GM18868 (cell line): Measurements from ENCODE around the gene SPTLC2.

Source experiments
- ATAC-seq: cut with Tn5 transposase; IDR thresholded peaks from one replicate; pipeline ENCODE4 v1.9.1; 2021; ENCODE audit warnings: mild to moderate bottlenecking, moderate library complexity; ENCODE audit not compliant: unreplicated experiment

Gene SPTLC2

DNA sequence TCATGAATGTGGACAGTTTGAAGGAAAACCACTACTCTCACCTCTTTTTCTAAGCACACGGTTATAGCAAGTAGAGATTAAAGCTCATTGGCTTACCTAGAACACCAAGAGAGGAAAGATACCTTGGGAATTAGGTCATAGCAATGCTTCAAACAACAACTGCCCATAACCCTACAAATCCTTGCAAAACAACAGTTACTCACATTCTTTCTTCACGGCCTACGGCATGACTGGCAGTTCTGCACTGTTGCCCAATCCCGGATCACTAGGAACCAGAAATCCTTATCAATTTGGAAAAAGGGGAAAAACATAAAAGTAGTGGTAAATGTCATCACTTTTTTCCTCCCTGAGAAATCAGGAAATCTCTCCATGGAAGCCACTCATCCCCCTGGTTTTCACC lies 108.2 kb downstream of the SPTLC2 start:
- ATAC-seq: no peak

DNA sequence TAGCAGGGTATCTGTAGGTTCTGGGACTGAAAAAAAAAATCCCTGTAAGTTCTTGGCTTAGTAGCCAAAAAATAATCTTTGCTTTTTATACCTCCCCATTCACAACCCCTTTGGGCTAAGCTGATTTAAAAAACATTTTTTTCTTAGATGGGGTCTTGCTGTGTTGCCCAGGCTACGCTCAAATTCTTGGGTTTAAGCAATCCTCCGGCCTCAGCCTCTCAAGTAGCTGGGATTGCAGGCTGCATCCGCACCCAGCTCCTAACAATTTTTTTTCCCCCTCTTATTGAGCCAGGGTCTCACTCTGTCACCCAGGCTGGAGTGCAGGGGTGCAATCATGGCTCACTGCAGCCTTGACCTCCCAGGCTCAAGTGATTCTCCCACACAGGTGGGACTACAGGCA lies 108.7 kb downstream of the SPTLC2 start:
- no peak for ATAC-seq

DNA sequence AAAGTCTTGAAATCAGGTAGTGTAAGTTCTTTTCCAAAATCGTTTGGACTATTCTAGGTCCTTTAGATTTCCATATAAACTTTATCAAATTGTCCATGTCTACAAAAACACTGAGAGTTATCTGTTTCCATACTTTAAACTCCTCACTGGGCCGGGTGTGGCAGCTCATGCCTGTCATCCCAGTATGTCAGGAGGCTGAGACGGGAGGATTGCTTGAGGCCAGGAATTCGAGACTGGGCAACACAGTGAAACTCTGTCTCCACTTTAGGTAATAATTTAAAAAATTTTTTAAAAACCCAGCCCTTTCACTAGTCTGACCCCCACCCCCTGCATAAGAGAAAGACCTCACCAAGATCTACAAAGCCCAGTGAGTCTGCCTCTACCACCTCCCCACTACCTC lies 111.4 kb downstream of the SPTLC2 start:
- no peak for ATAC-seq

DNA sequence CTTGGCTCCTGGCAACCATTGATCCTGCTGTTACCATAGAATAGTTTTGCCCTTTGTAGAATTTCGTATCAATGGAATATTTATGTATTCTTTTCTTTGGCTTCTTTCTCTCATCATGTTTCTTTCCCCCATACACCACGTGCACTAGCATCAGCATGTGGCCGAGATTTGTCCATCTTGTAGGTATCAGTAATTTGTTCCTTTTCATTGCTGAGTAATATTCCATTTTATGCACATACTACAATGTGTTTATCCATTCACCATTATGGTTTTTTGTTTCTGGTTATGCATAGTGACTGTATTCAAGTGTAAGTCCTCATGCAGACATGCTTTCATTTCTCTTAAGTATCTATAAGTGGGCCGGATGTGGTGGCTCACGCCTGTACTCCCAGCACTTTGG lies 113.3 kb downstream of the SPTLC2 start:
- ATAC-seq: no peak

DNA sequence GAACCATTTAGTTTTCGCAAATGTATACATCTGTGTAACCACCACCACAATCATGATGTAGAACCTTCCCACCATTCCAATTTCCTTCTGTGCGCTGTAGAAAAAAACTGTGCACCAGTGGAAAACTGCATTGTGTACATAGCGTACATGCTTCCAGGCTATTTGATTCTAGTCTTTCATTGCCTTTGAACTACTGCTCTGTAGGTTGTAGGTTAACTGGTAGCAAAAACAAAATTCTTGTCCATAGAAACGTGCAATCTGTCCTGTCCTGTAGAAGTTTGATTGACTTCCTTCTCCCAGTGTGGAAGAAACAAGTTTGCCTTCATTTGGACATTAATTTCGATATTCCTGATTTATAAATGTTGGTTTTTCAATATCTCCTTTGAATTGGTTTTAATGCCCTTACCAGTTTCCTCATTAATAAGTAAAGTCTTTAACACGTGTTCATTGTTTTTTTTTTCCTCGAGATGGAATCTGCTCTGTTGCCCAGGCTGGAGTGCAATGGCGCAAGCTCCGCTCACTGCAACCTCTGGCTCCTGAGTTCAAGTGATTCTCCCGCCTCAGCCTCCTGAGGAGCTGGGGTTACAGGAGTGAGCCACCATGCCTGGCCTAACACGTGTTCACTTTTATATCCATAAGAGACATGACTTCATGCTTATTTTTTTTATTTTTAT lies 114.2 kb downstream of the SPTLC2 start:
- ATAC-seq: no peak

DNA sequence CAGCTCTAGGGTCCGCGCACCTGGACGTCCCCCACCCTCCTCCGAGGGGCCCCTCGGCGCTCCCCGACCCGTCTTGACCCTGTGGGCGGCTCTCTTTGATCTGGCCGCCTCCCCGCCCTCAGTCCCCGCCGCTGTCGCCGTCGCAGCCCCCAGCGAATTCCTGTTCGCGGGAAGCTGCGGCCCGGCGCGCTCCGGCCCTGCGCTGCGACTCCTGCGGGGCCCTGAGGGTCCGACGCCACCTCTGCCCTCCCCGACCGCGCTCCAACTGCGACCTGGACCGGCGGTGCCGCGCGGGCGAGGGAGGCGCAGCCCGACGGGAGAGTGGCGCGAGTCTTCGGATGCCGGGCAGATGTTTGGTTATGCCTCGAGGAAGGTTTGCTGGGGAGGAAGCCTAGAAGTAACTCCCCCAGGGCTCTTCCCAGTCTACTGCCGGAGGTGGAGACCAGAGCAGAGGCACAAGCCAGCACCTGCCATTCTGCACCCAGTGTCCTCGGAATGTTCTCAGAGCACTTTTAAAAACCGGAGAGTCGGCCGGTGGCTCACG lies 117.4 kb downstream of the SPTLC2 start:
- ATAC-seq: peak; percentile 30

DNA sequence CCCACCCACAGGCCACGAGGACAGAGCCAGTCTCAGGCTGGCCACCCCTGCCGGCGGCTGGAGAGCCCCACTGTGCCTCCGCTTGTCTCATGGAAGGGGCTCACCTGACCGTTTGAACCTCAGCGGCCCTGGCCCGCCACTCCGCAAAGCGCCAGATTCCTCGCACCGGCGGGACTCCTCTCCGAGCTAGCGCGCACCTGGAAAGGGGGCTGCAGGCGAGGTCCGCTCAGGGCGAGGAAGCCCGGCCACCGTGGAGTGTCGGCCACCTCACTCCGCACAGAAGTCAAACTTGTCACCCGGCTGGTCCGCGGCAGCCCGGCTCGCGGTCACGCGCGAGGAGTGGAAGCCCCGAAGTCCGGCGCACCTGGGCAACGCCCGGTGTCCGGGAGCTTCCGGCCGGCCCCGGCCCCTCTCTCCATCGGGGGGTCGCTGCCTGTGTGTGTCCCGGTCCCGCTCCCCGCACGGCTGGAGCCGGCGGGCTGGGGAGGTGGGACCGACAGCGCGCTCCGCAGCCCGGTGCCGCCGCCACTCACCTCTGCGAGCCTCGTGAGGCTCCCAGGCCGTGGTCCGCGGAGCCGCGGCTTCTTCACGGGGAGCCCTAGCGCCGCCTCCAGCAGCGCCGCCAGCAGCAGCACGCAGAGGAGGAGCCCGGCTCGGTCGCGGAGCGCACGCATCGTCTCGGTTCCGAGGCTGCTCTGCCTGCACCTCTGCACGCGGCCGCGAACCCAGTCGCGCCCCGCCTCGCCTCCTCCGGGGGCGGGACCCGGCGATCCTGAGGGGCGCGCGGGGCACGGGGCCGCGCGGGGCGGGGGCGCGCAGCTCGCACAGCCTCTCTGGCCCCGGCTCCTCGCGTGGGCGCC lies 118.1 kb downstream of the SPTLC2 start, which contains the start of gene ISM2:
Gene ISM2 (minus strand): TSS at position 697 of the 860 bp plus-strand sequence. CDS start 23 bp downstream, at position 674.
- ATAC-seq: peak; percentile 71

DNA sequence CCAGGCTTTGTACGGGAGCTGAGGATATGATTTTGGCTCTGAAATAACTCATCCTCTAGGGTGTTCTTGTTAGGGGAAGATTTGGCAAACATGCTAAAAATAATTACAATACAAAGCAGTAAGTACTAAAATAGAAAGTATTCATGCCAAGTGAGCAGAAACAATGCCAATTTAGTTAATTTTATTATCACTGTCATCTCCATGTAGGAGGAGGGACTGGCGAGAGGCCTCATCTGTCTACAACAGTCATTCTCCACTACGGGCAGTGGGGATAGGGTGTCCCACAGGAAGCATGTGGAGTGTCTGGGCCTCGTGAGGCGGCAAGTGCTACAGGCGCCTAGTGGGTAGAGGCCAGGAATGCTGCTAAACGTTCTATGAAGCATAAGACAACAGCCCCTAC lies 121.1 kb downstream of the SPTLC2 start:
- no peak for ATAC-seq

DNA sequence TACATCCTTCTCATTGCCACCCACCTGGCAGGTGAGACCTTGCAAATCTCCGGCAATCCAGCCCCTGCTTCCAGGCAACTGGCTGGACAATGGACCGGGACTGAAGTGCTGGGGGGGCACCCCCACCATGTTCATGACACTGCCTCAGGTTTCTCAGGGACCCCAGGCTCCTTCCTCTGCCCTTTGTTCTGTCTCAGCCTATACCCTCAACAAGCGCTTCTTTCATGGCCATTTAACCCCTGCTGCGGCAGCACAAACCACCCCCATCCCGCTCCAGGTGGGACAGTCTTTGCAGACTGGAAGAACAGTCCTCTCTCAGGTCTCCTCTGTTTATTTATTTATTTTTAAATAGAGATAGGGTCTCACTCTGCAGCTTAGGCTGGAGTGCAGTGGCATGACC lies 125.4 kb downstream of the SPTLC2 start:
- ATAC-seq: no peak

DNA sequence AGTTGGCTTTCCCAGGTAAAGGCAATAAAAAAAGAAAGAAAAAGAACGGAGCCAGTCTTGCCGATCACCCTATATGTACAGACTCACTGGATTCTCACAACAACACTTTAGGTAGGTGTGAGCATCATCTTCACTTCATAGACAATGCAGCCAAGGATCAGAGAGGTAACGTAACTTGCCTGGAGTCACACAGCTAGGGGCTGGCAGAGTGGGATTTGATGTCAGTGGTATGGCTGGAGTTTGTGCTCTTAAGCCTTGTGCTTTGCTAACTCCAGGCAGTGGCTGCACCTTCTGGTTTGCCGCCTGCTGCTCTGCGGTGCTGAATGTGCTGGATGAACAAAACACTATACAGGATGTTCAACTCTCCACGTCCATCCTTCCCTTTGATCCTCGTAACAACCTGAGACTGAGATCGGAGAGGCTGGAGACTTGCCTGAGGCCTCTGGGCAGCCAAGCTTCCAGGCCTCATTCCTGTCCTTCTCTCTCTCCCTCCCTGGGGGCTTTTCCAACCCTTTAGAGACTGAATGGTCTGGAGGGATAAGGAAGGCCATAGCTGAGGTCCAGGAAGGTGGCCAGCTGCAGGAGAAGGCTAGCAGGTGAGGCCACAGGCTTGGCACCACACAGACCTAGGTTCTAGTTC lies 126.0 kb downstream of the SPTLC2 start:
- ATAC-seq: no peak

DNA sequence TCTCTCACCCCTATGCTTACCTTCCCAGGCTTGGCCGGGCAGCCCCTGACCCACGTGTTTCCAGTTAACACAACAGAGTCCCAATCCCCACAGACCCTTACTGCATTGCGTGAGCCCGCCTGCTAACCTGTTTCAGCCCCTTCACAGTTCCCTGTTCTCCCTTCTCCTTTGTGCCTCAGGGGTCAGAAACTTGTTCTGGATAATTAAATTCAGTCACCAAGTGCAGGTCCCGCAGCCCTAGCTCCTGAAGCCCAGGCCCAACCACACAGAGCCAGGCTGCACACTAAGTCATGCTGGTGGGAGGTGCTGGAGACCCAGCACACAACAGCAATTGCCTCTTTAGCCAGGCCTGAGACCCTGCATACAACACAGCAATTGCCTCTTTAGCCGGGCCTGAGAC lies 127.4 kb downstream of the SPTLC2 start:
- ATAC-seq: no peak

DNA sequence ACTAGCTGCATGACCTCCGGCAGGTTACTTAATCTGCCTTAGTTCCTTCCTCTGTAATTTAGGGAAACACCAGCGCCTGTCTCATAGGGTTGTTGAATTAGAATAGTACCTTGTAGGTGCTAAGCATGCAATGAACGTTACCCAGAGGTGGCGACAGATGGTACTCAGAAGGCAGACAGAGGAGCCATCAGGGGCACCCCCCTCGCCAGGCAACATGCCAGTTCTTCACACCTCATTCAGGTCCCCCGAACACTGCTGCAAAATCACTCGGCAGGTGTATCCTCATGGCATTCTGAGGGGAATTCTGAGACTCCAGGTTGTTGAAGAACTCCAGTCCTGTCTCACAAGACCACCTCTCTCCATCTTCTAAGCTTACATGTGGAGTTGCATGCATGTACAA lies 127.9 kb downstream of the SPTLC2 start:
- ATAC-seq: no peak

DNA sequence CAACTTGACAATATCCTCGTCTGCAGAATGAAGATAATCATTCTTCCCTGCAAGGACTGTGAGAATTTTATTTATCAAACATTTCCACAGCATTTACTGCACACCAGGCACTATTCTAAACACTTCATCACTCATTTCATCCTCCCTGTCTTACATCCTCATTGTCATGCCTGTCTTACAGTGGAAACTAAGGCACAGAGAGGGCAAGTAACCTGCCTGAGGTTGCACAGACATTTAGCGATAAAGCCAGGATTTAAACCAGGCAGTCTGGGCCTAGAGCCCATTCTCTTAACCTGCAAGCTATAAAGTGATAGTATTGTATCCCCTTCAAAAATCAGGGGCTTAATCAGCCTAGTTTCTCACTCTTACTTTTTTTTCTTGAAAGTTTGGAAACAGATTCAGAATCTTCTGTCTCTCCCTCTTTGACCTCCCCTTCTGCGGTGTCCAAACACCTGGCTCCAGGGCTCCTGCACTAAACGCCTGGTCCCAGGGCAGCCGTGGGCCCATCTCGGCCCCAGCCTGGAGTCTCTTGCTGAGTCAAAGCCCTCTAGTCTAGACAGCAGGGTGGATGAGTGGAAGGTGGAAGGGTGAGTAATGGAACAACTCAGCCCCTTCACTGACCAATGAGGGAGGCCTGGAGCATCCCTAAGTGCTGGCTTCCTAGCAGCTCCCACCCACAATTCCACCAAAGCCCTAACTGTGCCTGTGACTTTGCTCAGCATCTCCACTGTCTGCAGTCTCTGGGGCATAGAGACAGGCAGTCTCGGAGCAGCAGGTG lies 130.3 kb downstream of the SPTLC2 start:
- no peak for ATAC-seq

DNA sequence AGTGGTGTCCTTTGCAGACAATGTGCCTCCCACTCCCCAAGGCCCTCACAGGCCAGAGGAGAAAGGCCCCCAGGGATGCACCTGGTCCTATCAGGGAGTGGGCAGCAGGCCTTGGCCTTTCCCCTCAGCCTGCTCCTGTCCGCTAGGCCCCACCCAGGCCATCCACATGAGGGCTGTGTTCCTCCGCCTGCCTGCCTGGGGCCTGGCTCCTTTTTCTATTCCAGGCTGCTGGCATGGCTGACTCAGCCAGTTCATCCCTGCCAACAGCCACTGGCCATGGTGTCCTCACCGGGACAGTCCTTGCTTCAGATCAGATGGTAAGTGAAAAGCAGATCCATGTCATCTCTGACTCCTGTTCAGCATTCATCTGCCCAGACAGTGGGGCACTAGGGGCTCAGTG lies 131.2 kb downstream of the SPTLC2 start:
- ATAC-seq: no peak

DNA sequence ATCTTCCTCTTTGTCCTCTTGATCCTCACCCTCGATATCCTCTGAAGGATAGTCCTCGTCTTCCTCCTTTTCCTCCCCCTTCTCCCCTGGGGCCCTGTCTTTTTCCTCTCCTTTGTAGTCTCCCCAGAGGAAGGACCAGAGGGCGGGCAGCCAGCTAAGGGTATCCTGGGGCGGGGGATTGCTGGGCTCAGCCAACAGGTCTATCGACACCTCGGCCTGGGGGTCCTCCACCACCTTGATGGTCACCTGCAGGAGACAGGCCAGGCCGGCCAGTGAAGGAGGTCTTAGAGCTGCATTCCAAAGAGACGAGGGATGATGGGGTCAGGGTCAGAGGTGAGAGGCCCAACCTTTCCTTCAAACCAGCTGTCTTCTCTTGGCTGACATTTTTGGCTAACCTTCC lies 134.0 kb downstream of the SPTLC2 start:
- ATAC-seq: no peak

DNA sequence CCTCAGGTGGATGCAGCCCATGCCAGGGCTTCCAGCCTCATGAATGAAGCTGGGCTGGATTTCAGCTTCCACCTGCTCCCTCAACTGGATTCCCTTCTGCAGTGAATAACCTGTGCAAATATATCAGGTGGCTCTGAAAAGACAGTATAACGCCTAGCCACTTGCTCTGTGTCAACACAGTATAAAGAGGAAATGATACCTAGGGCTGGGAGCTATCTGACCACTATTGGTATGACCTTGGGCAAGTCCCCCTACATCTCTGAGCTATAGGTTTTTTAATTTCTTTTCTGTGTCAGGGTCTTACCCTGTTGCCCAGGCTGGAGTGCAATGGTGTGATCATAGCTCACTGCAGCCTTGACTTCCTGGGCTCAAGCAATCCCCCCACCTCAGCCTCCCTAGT lies 137.6 kb downstream of the SPTLC2 start:
- peak; percentile 97 for ATAC-seq

DNA sequence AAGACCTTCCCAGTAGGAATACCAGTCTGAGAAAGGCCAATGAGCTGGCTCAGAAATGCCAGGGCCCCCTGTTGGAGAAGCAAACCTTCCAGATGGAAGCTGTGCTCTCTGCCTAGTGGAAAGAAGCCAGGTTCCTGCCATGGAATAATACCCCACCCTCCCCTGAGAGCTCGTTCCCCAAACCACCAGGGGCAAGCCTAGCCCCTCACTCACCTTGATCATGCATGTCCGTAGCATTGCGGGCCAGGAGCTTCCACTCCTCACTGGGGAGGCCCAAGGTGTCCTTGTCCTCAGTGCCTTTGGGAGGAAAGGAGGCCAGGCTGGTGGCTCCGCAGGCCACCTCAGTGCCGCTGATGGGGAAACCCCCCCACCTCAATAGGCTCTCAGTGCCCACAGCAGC lies 138.4 kb downstream of the SPTLC2 start:
- no peak for ATAC-seq

DNA sequence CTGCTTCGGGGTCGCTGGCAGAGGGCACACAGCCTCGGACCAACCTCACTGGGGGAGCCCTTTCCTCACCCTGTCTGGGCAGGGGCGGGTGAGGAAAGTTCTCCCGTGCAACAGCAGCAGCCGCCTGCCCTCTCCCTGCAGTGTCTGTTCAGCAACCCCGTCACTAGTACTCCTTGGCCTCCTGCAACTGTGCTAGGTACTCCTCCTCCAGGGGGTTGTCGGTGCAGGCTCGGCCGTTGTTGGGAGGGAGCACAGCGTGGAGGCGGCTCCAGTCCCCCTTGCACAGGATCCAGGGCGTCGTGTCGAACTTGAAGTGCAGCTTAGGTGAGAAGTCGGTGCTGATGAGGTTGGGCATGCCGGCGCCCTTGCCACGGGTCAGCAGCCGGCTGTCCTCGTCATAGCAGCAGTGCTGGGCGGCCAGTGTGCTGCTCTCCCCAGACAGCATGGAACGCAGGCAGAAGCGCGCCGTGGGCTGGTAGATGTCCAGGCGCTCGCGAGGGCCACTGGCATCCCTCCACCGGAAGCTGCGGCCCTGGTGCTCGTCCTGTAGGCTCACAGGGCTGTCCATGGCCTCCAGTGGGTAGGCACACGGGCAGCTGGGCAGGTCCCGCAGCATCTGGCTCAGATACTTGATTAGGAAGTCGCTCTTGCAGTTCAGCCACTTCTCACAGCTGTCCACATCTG lies 140.9 kb downstream of the SPTLC2 start:
- ATAC-seq: no peak

DNA sequence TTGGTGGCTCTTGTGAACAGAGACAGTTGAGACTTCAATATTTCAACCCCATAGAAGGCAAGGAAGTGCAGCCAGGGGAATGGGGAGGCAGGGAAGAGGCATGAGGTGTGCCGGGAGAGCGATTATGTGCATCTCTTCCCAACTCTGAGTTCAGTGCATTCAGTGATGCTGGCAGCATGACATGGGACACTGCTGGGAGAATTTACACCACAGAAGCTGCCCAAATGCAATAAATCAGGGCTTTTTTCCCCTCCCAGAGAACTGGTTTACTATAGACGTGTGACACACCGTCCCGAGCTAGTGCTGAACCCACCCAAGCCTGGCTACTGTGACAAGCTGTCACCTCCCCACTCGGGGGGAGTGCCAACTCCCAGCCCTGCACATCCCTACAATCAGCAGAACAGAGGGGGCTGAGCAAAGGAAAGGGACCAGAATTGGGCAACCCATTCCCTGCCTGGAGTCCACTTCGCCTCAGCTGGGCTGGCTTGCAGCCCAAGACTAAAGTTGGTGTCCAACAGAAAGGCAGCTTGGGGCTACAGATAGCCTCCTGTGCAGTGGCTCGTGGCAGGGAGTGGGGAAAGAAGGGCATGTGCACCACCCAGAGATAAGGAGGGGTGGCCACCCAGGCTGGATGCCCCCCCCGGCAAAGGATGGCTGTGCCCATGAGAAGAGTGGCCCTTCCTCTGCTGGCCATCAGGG lies 141.8 kb downstream of the SPTLC2 start:
- ATAC-seq: no peak

DNA sequence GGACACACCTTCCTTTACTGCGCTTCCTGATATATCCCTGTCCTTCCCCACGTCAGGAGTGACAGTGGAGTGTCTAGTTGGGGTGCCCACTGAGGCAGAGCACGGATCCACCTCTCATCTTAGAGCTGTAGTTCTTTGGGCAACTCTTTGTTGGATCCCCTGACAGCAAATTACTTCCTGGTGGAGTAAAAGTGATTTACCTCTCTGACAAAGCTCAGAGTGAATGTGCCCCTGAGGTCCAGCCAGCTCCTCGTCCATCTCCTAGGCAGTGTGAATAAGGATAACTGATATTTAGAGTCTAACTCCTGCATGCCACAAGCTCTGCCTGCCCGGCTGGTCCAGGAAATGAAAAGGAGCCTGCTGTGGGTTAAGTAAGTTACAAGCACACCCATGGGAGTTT lies 142.5 kb downstream of the SPTLC2 start:
- no peak for ATAC-seq
